Epithelial cell of esophagus (primary cell): ENCODE data around the gene OR10V1.
"Not testable (repeated sequence)": the region's sequence is repeated elsewhere in the genome, so short reads cannot be mapped to it uniquely, and the experiment has no call there.

ENCODE experiments used
- DNase-seq: peaks from one replicate; pipeline ENCODE4 v3.0.0; 2010; ENCODE audit warnings: low read depth
- H3K4me3 ChIP-seq: 2 replicates; pipeline ENCODE4 v1.5.1; 2011; ENCODE audit warnings: mild to moderate bottlenecking, low read length, control low read depth
- CTCF ChIP-seq: IDR thresholded peaks from 2 replicates; pipeline ENCODE4 v1.5.1; 2011; ENCODE audit warnings: low read depth, mild to moderate bottlenecking, low read length, control low read depth, inconsistent platforms; ENCODE audit not compliant: insufficient read depth; ENCODE audit errors: missing control alignments

Gene OR10V1

DNA sequence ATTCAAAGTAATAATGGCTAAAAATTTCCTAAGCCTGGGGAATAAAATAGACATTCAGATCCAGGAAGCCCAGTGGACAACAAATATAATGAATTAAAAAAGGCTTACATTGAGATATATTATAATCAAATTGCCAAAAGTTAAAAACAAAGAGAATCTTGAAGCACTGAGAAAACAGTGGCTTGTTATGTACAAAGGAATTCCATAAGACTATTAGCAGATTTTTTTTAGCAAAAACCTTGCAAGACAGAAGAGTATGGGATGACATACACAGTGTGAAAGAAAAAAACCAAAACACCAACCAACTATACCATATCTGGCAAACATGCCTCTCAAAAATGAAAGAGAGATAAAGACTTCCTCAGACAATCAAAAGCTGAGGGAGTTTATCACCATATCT is 20.7 kb downstream of the OR10V1 start:
- H3K4me3 ChIP-seq, result no peak overlapping the region
- DNase-seq, result no peak
- no peak for TF ChIP-seq CTCF

- no peak for TF ChIP-seq CTCF
- DNase-seq, result no peak
Measured at GRCh38 chr11:59691156-59691555, 22.5 kb downstream of the OR10V1 start.

DNA sequence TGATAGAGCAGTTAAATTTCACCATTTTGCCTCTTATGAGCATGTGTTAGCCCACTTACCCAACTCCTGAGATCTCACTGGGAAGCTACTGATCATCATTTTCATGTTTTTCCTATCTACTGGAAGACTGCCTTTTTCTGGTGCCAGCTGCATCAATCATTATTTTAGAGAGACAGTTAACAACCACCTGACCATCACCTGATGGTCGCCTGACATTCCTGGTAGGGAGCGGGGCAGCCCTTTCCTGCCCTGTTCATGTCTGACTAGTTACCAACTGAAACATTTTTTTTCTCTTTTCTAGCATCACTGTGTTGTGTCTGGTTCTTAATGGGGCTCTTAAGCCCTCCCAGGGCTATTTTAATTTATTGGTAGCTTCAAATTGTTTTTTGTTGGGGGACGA is 24.6 kb downstream of the OR10V1 start:
- DNase-seq, result no peak
- H3K4me3 ChIP-seq, result no peak overlapping the region
- no peak for TF ChIP-seq CTCF

More at GRCh38 chr11:59691156-59691555, 22.5 kb downstream of the OR10V1 start:
- no peak overlapping the region for H3K4me3 ChIP-seq

DNA sequence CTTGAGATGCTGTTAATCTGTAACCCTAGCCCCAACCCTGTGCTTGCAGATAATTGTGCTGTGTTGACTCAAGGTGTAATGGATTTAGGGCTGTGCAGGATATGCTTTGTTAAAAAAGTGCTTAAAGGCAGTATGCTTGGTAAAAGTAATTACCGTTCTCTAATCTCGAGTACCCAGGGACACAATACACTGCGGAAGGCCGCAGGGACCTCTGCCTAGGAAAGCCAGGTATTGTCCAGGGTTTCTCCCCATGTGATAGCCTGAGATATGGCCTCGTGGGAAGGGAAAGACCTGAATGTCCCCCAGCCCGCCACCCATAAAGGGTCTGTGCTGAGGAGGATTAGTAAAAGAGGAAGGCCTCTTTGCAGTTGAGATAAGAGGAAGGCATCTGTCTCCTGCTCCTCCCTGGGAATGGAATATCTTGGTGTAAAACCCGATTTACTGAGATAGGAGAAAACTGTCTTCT is 32.4 kb downstream of the OR10V1 start:
- peak; percentile 21 for DNase-seq
- not testable (repeated sequence) for H3K4me3 ChIP-seq

DNA sequence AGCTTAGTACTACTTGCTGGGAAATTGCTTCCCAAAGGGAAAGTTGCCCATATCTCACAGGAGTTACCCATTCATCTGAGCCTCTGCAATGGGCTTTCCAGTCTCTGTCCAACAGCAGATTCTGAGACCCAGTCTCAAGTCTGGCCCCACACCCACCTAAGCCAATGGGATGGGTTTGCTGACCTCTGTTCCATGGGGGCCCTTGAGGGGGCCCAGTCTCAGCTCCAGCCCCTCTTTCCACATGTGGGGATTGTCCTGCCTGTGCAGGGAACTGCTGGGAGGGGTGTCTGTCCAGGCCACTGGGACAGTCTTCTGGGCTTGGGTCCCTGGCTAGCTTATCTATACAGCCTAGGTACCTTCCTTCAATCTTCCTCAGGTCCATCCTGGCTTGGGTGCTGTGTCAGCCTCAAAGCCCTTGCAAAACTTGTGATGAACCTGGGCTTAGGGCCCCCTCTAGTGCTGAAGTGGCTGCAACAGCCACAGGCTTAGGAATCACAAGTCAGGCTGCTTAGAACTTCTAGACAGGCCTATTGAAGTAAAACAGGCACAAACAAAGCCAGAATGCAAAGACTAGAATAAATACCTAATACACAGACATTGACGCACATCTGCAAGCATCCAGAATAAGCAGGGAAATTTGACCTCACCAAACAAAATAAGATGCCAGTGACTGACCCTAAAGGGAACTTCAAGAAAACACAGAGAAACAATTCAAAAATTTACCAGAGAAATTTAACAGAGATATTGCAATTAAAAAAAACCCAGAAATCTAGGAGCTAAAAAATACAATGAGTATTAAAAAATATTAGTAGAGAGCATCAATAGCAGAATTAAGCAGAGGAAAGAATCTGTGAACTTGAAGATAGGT is 33.1 kb downstream of the OR10V1 start:
- no peak overlapping the region for H3K4me3 ChIP-seq
- peak; percentile 91 for TF ChIP-seq CTCF
- DNase-seq, result peak; percentile 85

DNA sequence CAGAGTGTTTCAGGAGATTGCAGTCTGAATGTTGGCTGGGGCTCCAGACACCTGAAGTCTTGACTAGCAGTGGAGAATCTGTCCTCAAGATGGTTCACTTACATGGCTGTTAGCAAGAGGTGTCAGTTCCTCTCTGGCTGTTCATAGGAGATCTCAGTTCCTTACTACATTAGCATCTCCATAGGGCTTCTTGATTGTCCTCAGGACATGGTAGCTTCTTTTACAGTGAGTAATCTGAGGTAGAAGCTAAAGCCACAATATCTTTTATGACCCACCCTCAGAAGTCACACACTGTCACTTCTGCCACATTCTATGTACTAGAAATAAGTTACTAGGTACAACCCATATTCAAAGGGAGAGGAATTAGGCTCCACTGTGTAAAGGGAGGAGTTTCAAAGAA is 34.3 kb downstream of the OR10V1 start:
- no peak for DNase-seq
- TF ChIP-seq CTCF, result no peak
- H3K4me3 ChIP-seq, result no peak overlapping the region

GRCh38 chr11:59678813-59679165 is 34.9 kb downstream of the OR10V1 start:
- TF ChIP-seq CTCF, result no peak
- no peak for DNase-seq
- H3K4me3 ChIP-seq, result no peak overlapping the region
